Raji (cell line): ENCODE data around the gene KRTAP4-9.

Experiments
- POLR2A ChIP-seq: IDR thresholded peaks from 2 replicates; pipeline ENCODE4 v1.6.1; 2011; ENCODE audit warnings: low read depth, low read length, control low read depth; ENCODE audit not compliant: insufficient read depth

Gene KRTAP4-9

DNA sequence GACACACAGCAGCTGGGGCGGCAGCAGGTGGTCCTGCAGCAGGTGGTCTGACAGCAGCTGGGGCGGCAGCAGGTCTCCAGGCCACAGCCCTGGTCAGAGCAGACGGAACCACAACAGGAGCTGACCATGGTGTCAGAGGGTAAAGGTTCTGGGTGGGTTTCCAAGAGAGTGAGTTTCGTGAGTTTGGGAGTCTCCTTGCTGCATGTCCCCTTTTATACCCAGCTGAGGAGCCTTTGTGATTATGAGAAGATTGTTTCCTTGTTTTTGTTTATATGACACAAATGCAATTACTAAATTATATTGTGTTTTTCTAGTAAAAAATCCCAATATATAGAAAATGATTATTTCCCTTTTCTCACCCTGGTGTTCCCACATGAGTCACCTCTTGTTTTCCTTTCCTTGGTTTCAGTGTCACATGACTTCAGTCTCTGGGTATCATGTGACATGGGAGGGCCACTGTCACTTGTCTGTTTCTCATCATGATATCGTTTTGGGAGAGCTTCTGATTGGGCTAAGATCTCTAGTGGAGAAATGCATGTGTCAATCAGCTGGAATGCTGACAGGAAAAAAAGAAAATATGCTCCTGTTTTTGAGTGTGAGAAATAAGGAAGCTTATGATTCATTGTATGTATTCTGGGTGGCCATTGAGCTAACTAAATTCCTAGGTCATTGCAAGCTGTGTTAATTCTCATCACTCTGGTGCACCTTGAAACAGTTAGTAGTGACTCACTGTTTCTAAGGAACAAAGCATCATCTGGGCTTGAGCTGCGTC lies 35.4 kb downstream of the KRTAP4-9 start, which contains the start of gene KRTAP4-6:
TSS of gene KRTAP4-6 (minus strand) at position 185 of the 772 bp plus-strand sequence. CDS start at position 128, 57 bp downstream.
- TF ChIP-seq POLR2A = no peak

DNA sequence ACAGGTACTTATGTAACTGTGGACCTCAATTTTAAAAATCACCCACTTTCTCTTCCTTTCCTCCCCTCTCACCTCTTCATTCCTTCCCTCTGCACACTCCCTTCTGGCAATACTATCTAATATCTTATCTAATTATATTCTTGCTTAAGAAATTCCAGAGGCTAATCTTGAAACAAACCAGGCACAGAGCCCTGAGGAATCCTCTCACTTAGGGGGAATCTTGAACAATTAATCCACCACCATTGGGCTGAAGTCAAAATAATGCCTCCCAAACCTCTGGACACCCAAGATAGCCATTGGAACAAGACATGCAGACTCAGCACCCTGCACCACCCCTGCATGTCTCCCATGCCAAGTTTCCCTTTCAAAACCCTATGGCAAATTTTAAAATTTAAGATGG lies 36.2 kb downstream of the KRTAP4-9 start:
- no peak for TF ChIP-seq POLR2A

DNA sequence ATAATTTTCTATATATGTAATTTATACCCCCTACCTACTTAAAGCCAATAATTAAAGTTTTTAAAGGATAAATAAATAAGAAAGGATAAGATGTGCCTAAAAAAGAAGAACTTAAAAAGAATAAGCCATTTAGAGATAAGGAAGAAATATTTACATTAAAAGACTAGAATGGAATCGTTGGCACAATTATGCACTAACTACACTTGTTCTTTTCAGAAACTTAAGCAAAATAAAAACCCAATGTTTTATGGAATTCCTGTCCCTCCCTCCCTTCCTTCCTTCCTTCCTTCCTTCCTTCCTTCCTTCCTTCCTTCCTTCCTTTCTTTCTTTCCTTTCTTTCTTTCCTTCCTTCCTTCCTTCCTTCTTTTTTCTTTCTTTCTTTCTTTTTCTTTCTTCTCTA lies 39.7 kb downstream of the KRTAP4-9 start:
- TF ChIP-seq POLR2A = no peak

- no peak for TF ChIP-seq POLR2A
Observed at GRCh38 chr17:41145261-41145660, 40.1 kb downstream of the KRTAP4-9 start.

DNA sequence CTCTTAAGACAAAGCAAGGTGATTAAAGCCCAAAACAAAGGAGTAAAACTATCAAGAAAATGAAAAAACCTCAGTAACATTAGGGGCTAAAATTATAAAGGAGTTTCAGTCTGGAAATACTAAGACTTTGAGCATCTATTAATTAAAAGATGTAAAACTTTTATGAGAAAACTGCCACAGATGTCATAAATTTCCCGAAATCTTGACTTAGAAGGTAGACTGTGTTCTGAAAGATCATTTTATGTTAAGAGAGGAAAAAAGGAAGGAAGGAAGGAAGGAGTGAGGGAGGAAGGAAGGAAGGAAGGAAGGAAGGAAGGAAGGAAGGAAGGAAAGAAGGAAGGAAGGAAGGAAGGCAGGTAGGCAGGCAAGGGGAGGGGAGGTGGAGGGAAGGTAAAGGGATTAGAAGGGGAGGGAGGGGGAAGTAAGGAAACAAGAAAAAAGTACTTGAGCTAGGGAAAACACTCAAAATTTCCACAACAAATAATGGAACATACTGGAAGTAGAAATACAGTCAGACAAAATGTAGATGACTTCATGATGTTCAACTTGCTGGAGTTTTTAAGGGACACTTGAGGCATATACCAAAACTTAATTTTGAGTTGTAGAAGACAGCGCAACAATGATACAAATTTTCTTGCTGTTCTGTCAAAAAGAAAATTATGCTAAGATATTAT lies 42.5 kb downstream of the KRTAP4-9 start:
- TF ChIP-seq POLR2A = no peak

DNA sequence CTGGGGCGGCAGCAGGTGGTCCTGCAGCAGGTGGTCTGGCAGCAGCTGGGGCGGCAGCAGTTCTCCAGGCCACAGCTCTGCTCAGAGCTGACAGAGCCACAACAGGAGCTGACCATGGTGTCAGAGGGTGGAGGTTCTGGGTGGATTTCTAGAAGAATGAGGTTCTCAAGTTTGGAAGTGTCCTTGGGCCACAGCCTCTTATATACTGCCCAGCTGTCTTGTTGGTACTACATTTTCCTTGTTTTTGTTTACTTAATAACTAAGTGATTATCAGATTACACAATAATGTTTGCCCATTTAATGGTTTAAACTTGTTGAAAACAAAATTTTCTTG lies 44.4 kb downstream of the KRTAP4-9 start, which contains the start of gene KRTAP4-5:
TSS of gene KRTAP4-5 (minus strand) at position 174 of the 334 bp plus-strand sequence. CDS start at position 116, 58 bp downstream.
- no peak for TF ChIP-seq POLR2A

GRCh38 chr17:41150026-41150425 lies 44.8 kb downstream of the KRTAP4-9 start:
- no peak for TF ChIP-seq POLR2A

DNA sequence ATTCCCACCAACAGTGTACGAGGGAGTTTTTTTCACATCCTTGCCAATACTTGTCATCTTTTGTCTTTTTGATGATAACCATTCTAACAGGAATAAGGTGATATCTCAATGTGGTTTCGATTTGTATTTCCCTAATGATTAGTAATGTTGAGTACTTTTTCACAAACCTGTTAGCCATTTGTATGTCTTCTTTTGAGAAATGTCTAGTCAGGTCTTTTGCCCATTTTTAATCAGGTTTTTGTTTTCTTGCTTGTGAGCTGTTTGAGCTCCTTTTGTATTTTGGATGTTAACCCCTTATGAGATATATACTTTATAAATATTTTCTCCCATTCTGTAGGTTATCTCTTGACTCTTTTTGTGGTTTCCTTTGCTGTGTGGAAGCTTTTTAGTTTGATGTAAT lies 46.3 kb downstream of the KRTAP4-9 start:
- TF ChIP-seq POLR2A = no peak

DNA sequence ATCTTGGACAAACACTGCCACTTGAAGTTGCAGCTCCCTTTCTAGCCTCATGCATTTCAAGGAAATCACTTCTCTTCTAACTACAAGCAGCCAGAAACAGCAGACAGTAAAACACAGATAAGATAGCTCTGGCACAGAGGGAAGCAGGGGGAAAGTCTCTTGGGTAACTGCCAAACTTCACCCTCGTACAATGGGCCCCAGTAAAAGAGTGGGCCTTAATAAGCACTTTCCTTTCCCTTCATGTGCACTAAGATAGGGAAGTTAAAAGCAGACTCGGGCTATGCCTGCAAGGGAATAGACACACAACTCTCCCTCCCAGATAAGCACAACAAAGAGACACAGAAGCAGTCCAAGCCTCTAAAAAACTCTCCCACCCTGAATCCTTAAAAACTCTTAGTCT lies 48.7 kb downstream of the KRTAP4-9 start:
- no peak for TF ChIP-seq POLR2A
